NCI-H2081 treated with DMSO at 0.1 percent for 48 hours (cell line): ENCODE measurements around the gene RNF157.
"Not testable (repeated sequence)": the region's sequence is repeated elsewhere in the genome, so short reads cannot be mapped to it uniquely, and the experiment has no call there.

ENCODE experiments used
- DNase-seq: peaks from one replicate; lab custom pipeline; 2025; lab: John Stamatoyannopoulos, UW

Gene RNF157

DNA sequence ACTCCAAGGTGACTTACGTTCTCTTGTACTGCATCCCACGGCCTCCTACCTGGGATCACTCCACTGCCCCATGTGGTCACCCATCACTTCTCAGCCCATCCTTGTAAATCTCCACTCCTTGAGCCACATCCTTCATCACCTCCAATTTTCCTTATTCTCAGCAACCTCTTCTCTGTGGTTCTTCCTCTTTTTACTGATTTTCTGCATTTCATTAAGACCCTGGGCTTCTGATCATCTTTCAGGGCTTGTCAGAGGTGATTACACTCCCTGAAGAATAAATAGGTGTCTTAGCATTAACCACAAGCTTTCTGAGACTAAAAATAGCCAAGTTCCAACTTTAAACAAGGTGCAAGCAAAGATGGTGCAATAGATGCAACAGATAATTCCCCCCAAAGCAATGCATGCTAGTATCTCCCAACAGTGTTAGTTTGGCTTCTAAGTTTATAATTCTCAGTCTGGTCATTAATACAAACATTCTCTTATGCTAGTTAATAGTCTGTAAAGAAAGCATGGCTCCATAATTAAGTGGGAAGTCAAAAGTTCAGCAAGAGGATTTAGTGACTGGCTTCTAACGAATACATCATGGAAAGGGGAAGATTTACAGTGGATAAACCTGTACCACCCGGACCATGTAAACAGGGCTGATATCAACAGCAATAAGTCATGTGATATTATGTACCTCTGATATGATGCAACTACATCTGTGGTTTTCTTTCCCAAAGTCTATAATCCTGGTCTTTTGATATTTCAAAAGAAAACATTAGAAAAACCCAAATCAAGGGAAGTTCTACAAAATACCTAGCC lies 51.9 kb downstream of the RNF157 start:
- no peak for DNase-seq

DNA sequence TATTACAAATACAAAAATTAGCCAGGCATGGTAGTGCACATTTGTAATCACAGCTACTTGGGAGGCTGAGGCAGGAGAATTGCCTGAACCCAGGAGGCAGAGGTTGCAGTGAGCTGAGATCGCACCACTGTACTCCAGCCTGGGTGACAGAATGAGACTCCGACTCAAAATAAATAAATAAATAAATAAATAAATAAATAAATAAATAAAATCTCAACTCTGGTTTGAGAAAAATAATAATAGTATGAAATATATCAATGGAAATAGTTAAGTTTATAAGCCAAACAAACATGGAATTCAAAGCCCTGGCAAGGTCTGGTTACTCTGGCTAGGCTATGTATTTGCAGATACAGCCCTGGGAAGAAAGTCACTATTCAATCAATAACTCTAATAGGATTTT lies 53.5 kb downstream of the RNF157 start:
- not testable (repeated sequence) for DNase-seq

- no peak for DNase-seq
These were observed 56.0 kb downstream of the RNF157 start for GRCh38 chr17:76184290-76184689.

- peak; percentile 71 for DNase-seq
These were observed 58.1 kb downstream of the RNF157 start for GRCh38 chr17:76182016-76182764.

DNA sequence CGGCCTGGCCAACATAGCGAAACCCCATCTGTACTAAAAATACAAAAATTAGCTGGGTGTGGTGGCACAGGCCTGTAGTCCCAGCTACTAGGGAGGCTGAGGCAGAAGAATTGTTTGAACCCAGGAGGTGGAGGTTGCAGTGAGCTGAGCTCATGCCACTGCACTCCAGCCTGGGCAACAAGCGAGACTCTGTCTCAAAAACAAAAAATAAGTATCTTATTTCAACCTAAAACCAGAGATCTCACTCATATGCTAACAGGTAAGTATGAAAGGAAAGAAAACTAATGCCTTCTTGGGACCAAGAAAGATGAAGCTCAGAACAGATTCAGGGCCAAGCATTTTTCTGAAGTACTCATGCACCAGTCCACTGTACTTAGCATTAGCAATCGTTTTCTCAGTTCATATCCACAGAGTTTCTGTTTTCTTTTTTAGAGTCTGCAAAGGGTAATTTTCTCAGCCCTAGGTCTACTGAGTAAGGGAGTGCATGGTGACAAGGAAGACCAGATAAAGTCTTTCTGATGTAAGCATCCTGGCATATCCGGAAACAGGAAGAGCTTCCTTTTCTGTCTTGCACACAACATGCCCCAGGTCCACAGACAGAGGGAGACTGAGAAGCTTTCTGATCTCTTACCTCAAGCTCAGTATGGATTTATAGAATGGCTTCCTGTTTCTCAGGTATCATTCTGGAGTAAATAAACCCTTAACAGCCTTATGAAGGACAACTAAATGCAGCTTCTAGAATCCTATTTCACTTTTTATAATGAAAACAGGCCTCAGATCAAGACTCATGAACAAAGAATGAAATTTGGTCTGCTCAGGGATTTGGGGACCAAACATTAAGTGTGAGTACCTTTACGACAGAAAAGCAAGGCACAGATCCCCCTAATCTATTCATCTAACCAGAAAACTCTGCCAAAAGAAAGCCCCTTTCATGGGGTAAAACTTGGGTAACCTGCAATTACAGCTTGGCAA lies 60.5 kb downstream of the RNF157 start:
- no peak for DNase-seq

DNA sequence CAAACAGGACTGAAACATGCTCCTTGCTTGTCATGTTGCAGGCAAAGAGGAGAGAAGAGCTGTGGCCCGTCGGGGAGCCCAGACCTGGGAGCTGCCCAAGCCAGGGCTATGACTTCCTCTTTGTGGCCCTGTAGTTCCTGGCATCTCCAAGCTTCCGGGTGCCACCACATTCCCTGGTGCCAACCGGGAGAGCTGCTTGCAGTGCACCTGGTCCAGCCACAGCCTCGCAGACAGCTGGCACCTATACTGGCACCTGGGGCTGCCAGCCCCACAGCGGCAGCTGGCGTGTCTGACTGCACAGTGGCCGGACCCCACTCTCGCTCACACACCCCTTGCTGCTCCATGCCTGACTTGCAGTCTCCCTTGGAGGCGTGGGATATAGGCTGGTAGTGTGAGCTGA lies 62.2 kb downstream of the RNF157 start:
- no peak for DNase-seq

DNA sequence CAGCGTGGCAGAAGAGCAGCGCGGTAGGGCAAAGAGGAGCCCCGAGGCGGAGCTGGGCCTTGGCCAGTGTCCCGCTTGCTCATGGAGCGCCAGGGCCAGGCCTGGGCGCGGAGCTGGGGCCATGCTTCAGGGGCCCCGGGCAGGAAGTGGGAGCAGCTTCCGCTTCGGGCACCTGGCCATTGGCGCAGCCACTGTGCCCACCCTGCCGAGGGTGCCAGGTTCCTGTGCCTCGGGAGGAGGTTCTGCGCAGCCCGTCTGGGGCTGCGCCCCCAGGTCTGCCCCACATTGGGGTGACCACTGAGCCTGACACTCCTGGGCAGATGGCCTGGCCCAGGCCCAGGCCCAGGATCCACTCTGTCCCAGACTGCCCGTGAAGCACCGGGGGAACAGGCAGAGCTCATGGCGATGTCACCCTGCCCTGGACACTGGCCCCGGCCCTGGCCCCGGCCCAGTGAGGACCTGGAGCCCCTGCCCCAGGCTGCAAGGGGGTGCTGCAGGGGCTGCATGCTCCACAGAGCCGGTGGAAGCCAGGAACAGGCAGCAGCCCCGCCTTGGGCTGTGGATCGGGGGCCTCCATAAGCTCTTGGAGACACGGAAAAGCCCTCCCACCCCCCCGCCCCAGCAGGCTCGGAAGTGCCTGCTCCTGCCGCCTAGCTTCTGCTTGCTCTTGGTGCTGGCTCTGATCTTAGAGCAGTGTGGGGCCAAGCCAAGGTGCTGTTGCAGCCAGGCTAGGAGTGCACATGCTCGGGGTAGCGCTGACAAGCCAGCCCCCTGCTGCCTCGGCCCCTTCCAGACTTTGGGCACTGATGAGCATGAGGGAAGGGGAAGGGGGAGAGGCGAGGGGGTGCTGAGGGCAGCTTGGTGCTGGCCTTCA lies 63.4 kb downstream of the RNF157 start:
- DNase-seq, result no peak

DNA sequence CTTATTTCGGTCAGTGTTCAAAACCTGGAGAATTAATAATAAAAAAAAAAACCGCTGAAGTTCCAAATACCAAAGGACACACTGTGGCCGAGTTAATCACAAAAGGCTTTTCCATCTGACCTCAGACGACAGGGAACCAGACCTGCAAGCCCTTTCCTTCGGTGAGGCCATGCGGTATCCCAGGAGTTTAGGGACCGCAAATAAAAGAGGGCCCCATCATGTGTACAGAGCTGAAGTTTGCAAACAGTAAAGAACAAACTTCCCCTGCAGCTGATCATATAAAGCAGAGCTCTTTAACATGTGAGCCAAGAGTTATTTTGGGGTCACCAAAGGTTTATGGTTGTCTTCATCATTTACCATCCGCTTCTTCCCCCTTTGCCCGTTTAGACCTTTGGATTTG lies 66.3 kb downstream of the RNF157 start:
- no peak for DNase-seq

DNA sequence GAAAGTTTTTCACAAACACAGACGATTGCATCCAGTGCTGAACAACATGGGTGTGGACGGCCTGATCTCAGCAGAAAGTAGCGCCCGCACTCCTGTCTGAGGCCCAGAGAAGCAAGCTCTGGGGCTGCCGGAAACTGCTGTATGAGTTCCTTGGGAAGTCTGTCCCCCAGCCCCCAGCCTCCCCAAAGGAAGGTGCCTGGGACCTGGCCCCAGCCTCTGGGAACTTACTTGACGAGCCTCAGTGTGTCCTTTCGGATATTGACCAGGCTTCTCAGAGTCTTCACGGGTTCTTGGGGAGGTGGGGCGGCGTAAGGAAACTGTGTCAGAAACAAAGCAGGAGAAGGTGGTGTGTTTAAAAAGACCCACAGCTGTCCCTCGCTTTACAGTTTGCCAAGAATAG lies 66.8 kb downstream of the RNF157 start:
- no peak for DNase-seq

- no peak for DNase-seq
These were observed 68.6 kb downstream of the RNF157 start for GRCh38 chr17:76171706-76172105.

GRCh38 chr17:76170114-76170513 lies 70.2 kb downstream of the RNF157 start:
- DNase-seq, result no peak

GRCh38 chr17:76166906-76167305 lies 73.4 kb downstream of the RNF157 start:
- no peak for DNase-seq

DNA sequence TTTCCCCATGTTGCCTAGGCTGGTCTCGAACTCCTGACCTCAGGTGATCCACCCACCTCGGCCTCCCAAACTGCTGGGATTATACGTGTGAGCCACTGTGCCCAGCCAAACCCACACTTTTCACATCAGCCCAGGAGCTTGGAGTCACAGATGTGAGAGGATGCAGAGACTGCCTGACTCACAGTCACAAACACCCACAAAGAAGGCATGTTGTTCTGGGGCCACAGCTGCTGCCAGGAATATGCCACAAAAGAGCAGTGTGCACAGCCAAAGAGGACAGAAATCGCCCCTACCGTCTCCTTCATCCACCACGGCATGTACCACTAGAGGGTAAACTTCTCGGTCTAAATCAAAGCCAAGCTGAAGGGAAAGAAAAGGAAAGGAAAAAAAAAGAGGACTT lies 74.1 kb downstream of the RNF157 start:
- no peak for DNase-seq

- no peak for DNase-seq
These were observed 76.0 kb downstream of the RNF157 start for GRCh38 chr17:76164331-76164730.

DNA sequence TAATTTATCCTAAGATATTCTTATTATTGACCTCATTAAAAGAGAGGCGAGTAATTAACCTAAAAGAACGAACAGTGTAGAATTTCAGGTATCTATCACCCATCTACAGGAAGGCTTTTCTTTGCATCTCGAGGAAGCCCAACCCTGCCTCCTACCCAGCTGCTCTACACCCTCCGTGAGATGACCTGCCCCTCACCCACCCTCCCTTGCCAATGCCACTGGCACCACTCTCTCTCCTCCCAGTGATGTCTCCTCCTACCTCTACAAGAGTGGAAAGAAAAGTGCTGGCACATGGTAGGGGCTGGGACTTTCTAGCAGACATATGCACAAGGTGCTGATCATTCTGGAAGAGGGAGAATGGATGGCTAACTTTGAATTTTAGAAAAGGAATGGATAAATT lies 76.4 kb downstream of the RNF157 start:
- DNase-seq, result no peak

DNA sequence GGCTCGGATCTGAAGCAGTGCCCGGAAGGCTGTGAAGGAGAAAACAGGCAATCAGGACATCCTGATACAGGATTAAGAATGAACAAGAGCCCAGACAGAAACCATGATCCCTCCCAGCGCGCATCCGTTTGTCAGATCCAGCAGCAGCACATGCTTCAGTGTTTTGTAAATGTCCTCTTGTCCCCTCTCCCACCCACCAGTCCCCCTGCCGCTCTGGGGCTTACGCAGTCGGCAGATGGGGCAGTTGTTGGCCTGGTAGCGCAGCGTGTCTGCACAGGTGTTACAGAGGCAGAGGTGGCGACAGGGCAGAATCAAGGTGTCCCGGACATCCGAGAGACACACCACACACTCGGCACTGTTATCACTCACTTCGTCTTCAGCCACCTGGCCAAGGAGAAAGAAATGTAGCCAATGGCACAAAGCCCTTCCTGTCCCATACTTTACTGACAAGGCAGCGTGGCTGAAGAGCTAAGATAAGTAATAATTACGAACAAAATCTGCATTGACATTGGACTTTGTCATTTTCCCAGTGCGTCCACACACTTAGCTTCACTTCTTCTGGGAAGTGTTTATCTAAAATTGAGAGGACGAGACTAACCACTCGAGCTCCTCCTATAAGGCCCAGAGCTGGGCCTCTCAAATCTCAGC lies 78.5 kb downstream of the RNF157 start:
- no peak for DNase-seq

GRCh38 chr17:76160896-76161528 lies 79.3 kb downstream of the RNF157 start:
- DNase-seq, result no peak

- no peak for DNase-seq
These were observed 81.1 kb downstream of the RNF157 start for GRCh38 chr17:76159157-76159556.

GRCh38 chr17:76157759-76158158 lies 82.5 kb downstream of the RNF157 start:
- DNase-seq, result no peak

DNA sequence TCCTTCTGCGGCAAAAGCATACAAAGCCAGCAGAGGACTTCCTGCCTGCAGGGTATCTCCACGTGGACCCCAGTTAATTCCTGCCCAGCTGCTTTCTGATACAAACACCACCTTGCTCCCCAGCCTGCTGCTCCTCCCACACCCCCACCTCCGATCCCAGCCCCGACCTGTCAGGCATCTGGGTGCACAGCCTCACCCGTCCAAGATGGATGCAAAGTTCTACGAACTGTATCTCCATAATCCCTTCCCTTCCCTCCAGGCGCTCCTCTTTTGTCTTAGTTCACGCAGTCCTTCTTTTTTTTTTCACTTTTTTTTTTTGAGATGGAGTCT lies 83.7 kb downstream of the RNF157 start:
- DNase-seq, result no peak
